GM12878 (cell line): Measurements from ENCODE around the gene HRH3. TPM values are rescaled to one million over a fixed set of nuclear protein-coding genes. Genes with fewer than 3 reads are reported as not detected.

Experiments used
- ATAC-seq: fragments of 200-7000 bp; cut with Tn5 transposase; 3 replicates; pipeline ENCODE4 v1.9.1; 2020; ENCODE audit warnings: mild to moderate bottlenecking, moderate library complexity
- BruUV-seq: library from RNA; stranded (reverse); fragments of 400-500 nt; replicated peaks from 2 replicates; lab custom pipeline; 2021; lab: Mats Ljungman, UMichigan
- CTCF ChIA-PET: fragments of 300-600 bp; sonication (Branson Sonifier 250); formaldehyde crosslinking; extraction: SDS; loops from one replicate; lab custom pipeline; 2021; ENCODE audit warnings: inconsistent platforms; lab: Yijun Ruan, JAX
- POLR2A ChIA-PET: fragments of 350-600 bp; formaldehyde crosslinking; extraction: SDS; loops from one replicate; lab custom pipeline; 2021; ENCODE audit warnings: inconsistent platforms; lab: Charles Lee
- RAD21 ChIA-PET: fragments of 300-600 bp; sonication (Branson Sonifier 250); formaldehyde crosslinking; loops from one replicate; lab custom pipeline; 2023; ENCODE audit warnings: antibody characterized with exemption; ENCODE audit not compliant: unreplicated experiment; lab: Charles Lee
- SMC1A ChIA-PET: fragments of 300-600 bp; sonication (Branson Sonifier 250); formaldehyde crosslinking; loops from one replicate; lab custom pipeline; 2023; ENCODE audit not compliant: unreplicated experiment, uncharacterized antibody; lab: Charles Lee
- DNase-seq: peaks from one replicate; pipeline ENCODE4 v3.0.0-alpha.2; 2011; ENCODE audit warnings: low read depth, low spot score
- FAIRE-seq: peaks from 3 replicates; lab custom pipeline; 2011; peaks lifted over from hg19 to GRCh38; lab: Jason Lieb, UNC
- H2AFZ ChIP-seq: 2 replicates; pipeline ENCODE4 v1.6.0; 2011; ENCODE audit warnings: low read depth, low read length, control low read depth; ENCODE audit not compliant: control insufficient read depth
- H3K27ac ChIP-seq: 2 replicates; pipeline ENCODE4 v1.5.1; 2011; ENCODE audit warnings: control low read depth; ENCODE audit not compliant: control insufficient read depth, insufficient read depth
- H3K27me3 ChIP-seq, 2 experiments: replicated peaks in 1 of 2; 2 replicates each; pipeline versions ENCODE4 v1.6.0 to v1.6.1; 2011; ENCODE audit warnings: low read length in 1 of 2; ENCODE audit not compliant: control insufficient read depth in 2 of 2, insufficient read depth in 2 of 2
- H3K36me3 ChIP-seq, 2 experiments: 2 replicates each; pipeline ENCODE4 v1.5.1; 2011; ENCODE audit warnings: low read length in 1 of 2; ENCODE audit not compliant: control insufficient read depth in 2 of 2, insufficient read depth in 2 of 2
- H3K4me1 ChIP-seq: 2 replicates; pipeline ENCODE4 v1.6.1; 2011; ENCODE audit warnings: mild to moderate bottlenecking, low read length, moderate library complexity, mixed read lengths; ENCODE audit not compliant: control insufficient read depth, insufficient read depth
- H3K4me2 ChIP-seq: 2 replicates; pipeline ENCODE4 v1.6.0; 2011; ENCODE audit warnings: control low read depth; ENCODE audit not compliant: control insufficient read depth, insufficient read depth
- H3K4me3 ChIP-seq: fragments of 200-600 bp; sonication (generic); 2 replicates; pipeline ENCODE4 v1.5.1; 2016
- H3K79me2 ChIP-seq: 2 replicates; pipeline ENCODE4 v1.6.0; 2011; ENCODE audit warnings: low read length; ENCODE audit not compliant: control insufficient read depth, insufficient read depth
- H3K9ac ChIP-seq: 2 replicates; pipeline ENCODE4 v1.8.0; 2011; ENCODE audit warnings: low read length, control low read depth, mixed read lengths; ENCODE audit not compliant: control insufficient read depth, insufficient read depth
- H3K9me3 ChIP-seq: replicated peaks from 3 replicates; pipeline ENCODE4 v1.5.1; 2011; ENCODE audit warnings: mild to moderate bottlenecking, low read length; ENCODE audit not compliant: control insufficient read depth, insufficient read depth
- H4K20me1 ChIP-seq: 2 replicates; pipeline ENCODE4 v1.6.0; 2011; ENCODE audit not compliant: control insufficient read depth, insufficient read depth
- IKZF2 ChIP-seq, 2 experiments: fragments of 450-650 bp; IDR thresholded peaks; 2 replicates each; pipeline ENCODE4 v1.6.1; 2017; ENCODE audit warnings: mild to moderate bottlenecking in 2 of 2, moderate library complexity in 2 of 2
- LARP7 ChIP-seq: fragments of 450-650 bp; IDR thresholded peaks from 2 replicates; pipeline ENCODE4 v1.6.1; 2017; ENCODE audit warnings: mild to moderate bottlenecking
- NR2F1 ChIP-seq: fragments of 450-650 bp; conservative IDR thresholded peaks from 2 replicates; pipeline ENCODE4 v1.6.1; 2017; ENCODE audit warnings: mild to moderate bottlenecking
- RBBP5 ChIP-seq: fragments of 200-600 bp; sonication (generic); conservative IDR thresholded peaks from 2 replicates; pipeline ENCODE4 v1.6.1; 2016
- RELA ChIP-seq: fragments of 450-650 bp; IDR thresholded peaks from 2 replicates; pipeline ENCODE4 v1.8.0; 2014; ENCODE audit warnings: borderline replicate concordance; ENCODE audit not compliant: partially characterized antibody
- SIX5 ChIP-seq: IDR thresholded peaks from 2 replicates; pipeline ENCODE4 v1.6.1; 2011; ENCODE audit warnings: mild to moderate bottlenecking, low read depth, low read length, moderate library complexity; ENCODE audit not compliant: severe bottlenecking
- SRF ChIP-seq, 2 experiments: IDR thresholded peaks; 2 replicates each; pipeline ENCODE4 v1.6.1; 2011; ENCODE audit warnings: low read depth in 2 of 2, low read length in 2 of 2, mild to moderate bottlenecking in 1 of 2, moderate library complexity in 1 of 2
- TCF3 ChIP-seq: IDR thresholded peaks from 2 replicates; pipeline ENCODE4 v1.6.1; 2012; ENCODE audit warnings: low read depth, mild to moderate bottlenecking, low read length, borderline replicate concordance; ENCODE audit not compliant: insufficient read depth
- ZBTB33 ChIP-seq: fragments of 450-650 bp; IDR thresholded peaks from 2 replicates; pipeline ENCODE4 v1.6.1; 2017; ENCODE audit warnings: mild to moderate bottlenecking
- ZNF687 ChIP-seq: fragments of 450-650 bp; IDR thresholded peaks from 2 replicates; pipeline ENCODE4 v1.6.1; 2017; ENCODE audit warnings: mild to moderate bottlenecking, moderate library complexity
- WGBS: methylation state at CpG from one replicate; pipeline ENCODE4 v1.1.6; 2016; ENCODE audit warnings: low lambda C conversion rate; ENCODE audit not compliant: insufficient replicate concordance, insufficient coverage; ENCODE audit errors: missing lambda C conversion rate; 5-methylcytosine and 5-hydroxymethylcytosine counted together
- in situ Hi-C: fragments of 300-500 bp; cut with MboI; formaldehyde crosslinking; loops from 9 replicates; pipeline ENCODE4 v1.14.3; 2018; ENCODE audit warnings: mixed read lengths
- intact Hi-C: fragments of 100-400 bp; cut with micrococcal nuclease; formaldehyde crosslinking; loops from one replicate; pipeline ENCODE4 v1.14.2; 2022; ENCODE audit not compliant: unreplicated experiment
- polyA plus RNA-seq, 11 experiments: library from polyadenylated mRNA; depleted of rRNA in 4 of 11; unstranded in 6 of 11; stranded (reverse) in 5 of 11; fragments of >200 nt; fragmentation: Nextera tagmentation in 4 of 11; fragmentation: Illumina TruSeq in 1 of 11; extraction: Ambion mirVana in 4 of 11; extraction: Trizol in 1 of 11; gene quantifications; 1 replicate in 1 of 11; 2 replicates in 10 of 11; pipeline versions ENCODE4 v1.2.1 to v1.2.3, GENCODE V29; 2011 to 2016; ENCODE audit warnings: inconsistent platforms in 2 of 11, missing spikeins in 2 of 11, low read depth in 1 of 11
- total RNA-seq, 4 experiments: library from RNA; depleted of rRNA in 3 of 4; stranded (reverse); fragments of >200 nt in 3 of 4; fragmentation: Illumina TruSeq in 1 of 4; extraction: Trizol in 1 of 4; gene quantifications; 2 replicates each; pipeline versions ENCODE4 v1.2.1 to v1.2.3, GENCODE V29; 2013 to 2021
- TF ChIP-seq, protein P1 (sequence below): fragments of 450-650 bp; formaldehyde crosslinking; IDR thresholded peaks from 2 replicates; pipeline ENCODE4 v1.4.0; 2020; ENCODE audit warnings: mild to moderate bottlenecking, moderate library complexity
- TF ChIP-seq, protein P2 (sequence below): fragments of 450-650 bp; IDR thresholded peaks from 2 replicates; pipeline ENCODE4 v1.6.1; 2017; ENCODE audit warnings: borderline replicate concordance

HRH3 gene
- total and polyA plus RNA-seq, 10 of the 15 experiments (the other 5 are each of a cell fraction or from before 2014, with no cell fraction given) = not detected

DNA sequence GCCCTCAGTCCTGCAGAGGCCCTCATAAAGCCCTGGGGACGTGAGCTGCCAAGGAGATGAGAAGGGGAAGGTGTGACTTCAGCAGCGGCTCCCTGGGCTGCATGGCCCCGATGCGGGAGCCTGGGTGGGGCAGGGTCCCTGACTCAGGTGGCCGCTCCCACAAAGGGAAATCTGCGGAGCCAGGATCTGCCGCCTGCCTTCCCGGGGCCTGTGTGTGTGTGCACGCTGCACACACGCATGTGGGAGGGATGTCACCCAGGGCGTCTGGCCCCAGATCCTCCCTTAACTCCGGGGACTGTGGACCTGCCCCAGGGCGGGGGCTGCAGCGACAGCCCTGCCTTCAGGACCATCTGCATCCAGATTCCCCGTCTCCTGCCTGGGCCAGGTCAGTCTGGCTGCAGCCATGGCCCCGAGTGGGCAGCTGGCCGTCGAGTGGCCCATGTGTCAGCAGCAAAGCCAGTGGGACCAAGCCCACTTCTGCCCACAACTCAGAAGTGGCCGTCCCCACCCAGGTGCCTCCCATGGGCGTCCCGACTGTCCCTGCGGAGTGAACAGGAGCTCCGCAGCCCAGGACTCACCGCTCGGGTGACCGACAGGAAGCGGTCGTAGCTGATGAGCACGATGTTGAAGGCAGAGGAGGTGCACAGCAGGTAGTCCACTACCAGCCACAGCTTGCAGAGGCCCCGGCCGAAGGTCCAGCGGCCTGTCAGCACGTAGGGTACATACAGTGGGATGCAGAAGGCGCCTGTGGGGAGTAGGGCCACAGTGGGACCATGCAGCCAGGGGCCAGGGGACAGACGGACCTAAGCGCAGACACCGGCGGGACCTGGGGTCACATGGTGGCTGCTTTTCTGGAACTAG lies 1.9 kb downstream of the HRH3 start:
- H3K9me3 ChIP-seq = no peaks in the 10 kb centered on the region
- H3K27me3 ChIP-seq = peaks cover 1 to 10% of the 10 kb centered on the region in 2 experiments; a peak in 3 of 4 replicates
- no peak overlapping the region for H2AFZ ChIP-seq
- POLR2A ChIA-PET = no interaction called here
- DNase-seq (no peak), FAIRE-seq (no peak), ATAC-seq (no peak)
- no TSS peak for BruUV-seq
- no peaks in the 10 kb centered on the region for H3K36me3 ChIP-seq
- no peaks in the 10 kb centered on the region; the same call in 1 of the 2 replicates for H4K20me1 ChIP-seq
- intact Hi-C loops = no loop called here
- in situ Hi-C loops = no loop called here
- no peak overlapping the region for H3K9ac ChIP-seq
- no peaks in the 10 kb centered on the region for H3K4me1 ChIP-seq
- WGBS = 41% methylated on average over 35 of the region's 38 CpGs
- no peak overlapping the region for H3K27ac ChIP-seq
- H3K4me3 ChIP-seq = no peak overlapping the region
- no peak overlapping the region for H3K4me2 ChIP-seq
- SMC1A ChIA-PET = no interaction called here
- RAD21 ChIA-PET = no interaction called here
- no peaks in the 10 kb centered on the region for H3K79me2 ChIP-seq
- CTCF ChIA-PET = no interaction called here
- TF ChIP-seq, protein P1, sequence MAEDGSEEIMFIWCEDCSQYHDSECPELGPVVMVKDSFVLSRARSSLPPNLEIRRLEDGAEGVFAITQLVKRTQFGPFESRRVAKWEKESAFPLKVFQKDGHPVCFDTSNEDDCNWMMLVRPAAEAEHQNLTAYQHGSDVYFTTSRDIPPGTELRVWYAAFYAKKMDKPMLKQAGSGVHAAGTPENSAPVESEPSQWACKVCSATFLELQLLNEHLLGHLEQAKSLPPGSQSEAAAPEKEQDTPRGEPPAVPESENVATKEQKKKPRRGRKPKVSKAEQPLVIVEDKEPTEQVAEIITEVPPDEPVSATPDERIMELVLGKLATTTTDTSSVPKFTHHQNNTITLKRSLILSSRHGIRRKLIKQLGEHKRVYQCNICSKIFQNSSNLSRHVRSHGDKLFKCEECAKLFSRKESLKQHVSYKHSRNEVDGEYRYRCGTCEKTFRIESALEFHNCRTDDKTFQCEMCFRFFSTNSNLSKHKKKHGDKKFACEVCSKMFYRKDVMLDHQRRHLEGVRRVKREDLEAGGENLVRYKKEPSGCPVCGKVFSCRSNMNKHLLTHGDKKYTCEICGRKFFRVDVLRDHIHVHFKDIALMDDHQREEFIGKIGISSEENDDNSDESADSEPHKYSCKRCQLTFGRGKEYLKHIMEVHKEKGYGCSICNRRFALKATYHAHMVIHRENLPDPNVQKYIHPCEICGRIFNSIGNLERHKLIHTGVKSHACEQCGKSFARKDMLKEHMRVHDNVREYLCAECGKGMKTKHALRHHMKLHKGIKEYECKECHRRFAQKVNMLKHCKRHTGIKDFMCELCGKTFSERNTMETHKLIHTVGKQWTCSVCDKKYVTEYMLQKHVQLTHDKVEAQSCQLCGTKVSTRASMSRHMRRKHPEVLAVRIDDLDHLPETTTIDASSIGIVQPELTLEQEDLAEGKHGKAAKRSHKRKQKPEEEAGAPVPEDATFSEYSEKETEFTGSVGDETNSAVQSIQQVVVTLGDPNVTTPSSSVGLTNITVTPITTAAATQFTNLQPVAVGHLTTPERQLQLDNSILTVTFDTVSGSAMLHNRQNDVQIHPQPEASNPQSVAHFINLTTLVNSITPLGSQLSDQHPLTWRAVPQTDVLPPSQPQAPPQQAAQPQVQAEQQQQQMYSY (CRISPR knock-in tag) = no peak
- TF ChIP-seq LARP7 = no peak
- no peak for TF ChIP-seq NR2F1
- TF ChIP-seq SIX5 = no peak
- TF ChIP-seq TCF3 = no peak
- TF ChIP-seq, protein P2, sequence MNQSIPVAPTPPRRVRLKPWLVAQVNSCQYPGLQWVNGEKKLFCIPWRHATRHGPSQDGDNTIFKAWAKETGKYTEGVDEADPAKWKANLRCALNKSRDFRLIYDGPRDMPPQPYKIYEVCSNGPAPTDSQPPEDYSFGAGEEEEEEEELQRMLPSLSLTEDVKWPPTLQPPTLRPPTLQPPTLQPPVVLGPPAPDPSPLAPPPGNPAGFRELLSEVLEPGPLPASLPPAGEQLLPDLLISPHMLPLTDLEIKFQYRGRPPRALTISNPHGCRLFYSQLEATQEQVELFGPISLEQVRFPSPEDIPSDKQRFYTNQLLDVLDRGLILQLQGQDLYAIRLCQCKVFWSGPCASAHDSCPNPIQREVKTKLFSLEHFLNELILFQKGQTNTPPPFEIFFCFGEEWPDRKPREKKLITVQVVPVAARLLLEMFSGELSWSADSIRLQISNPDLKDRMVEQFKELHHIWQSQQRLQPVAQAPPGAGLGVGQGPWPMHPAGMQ = no peak
- TF ChIP-seq ZBTB33 = no peak
- TF ChIP-seq RBBP5 = no peak
- no peak for TF ChIP-seq SRF (IDR thresholded peaks at IDR 0.05; ENCODE audit: low read depth in 2 of 2, low read length in 2 of 2)
- no peak for TF ChIP-seq IKZF2 (IDR thresholded peaks at IDR 0.05)
- TF ChIP-seq ZNF687 = no peak
- no peak for TF ChIP-seq RELA
